AG04450 (cell line): ENCODE results near the gene KCNQ1OT1. TPM values are rescaled to one million over a fixed set of nuclear protein-coding genes. Genes with fewer than 3 reads are reported as not detected.

ENCODE experiments used
- CTCF ChIA-PET: fragments of 300-600, 350-600 bp; formaldehyde crosslinking; extraction: SDS; loops from one replicate; lab custom pipeline; 2022; ENCODE audit warnings: antibody characterized with exemption, inconsistent platforms; lab: Charles Lee
- POLR2A ChIA-PET: fragments of 350-600 bp; formaldehyde crosslinking; extraction: SDS; loops from one replicate; lab custom pipeline; 2021; ENCODE audit warnings: antibody characterized with exemption, inconsistent platforms; lab: Yijun Ruan, JAX
- DNase-seq: peaks from one replicate; pipeline ENCODE4 v3.0.0-alpha.2; 2011; ENCODE audit warnings: low read depth, low spot score
- H3K27ac ChIP-seq: one replicate; pipeline ENCODE4 v1.5.1; 2012; ENCODE audit warnings: low read depth, low read length, control low read depth
- H3K27me3 ChIP-seq: one replicate; pipeline ENCODE4 v1.6.0; 2012; ENCODE audit warnings: low read length; ENCODE audit not compliant: control insufficient read depth, insufficient read depth
- H3K4me3 ChIP-seq: 2 replicates; pipeline ENCODE4 v1.5.1; 2011; ENCODE audit warnings: mild to moderate bottlenecking, low read depth, low read length, control low read depth
- H3K9me3 ChIP-seq: 2 replicates; pipeline ENCODE4 v1.5.1; 2012; ENCODE audit warnings: low read length; ENCODE audit not compliant: control insufficient read depth, insufficient read depth
- polyA plus RNA-seq: library from polyadenylated mRNA; depleted of rRNA; stranded (reverse); fragments of >200 nt; gene quantifications from 2 replicates; pipeline ENCODE4 v1.2.3, GENCODE V29; 2011; rRNA removed
- small RNA-seq: library from RNA; depleted of rRNA; stranded (forward); fragments of <200 nt; gene quantifications from one replicate; pipeline ENCODE3, GENCODE V24; 2012; ENCODE audit warnings: low read depth; ENCODE audit not compliant: insufficient read length
- TF ChIP-seq, protein P1 (sequence below): IDR thresholded peaks from 2 replicates; pipeline ENCODE4 v1.5.1; 2011; ENCODE audit warnings: low read depth, low read length, control low read depth, inconsistent platforms

KCNQ1OT1 gene
- polyA plus RNA-seq, 1 experiment = 0.33 TPM

- Histone ChIP-seq H3K4me3 (no peak overlapping the region), H3K27me3 (peaks cover 31% of the 10 kb centered on the region), H3K9me3 (no peaks in the 10 kb centered on the region; the same call in 1 of the 2 replicates), H3K27ac (no peak overlapping the region)
- ChIA-PET POLR2A (no interaction called here), CTCF (no interaction called here)
- TF ChIP-seq, protein P1, sequence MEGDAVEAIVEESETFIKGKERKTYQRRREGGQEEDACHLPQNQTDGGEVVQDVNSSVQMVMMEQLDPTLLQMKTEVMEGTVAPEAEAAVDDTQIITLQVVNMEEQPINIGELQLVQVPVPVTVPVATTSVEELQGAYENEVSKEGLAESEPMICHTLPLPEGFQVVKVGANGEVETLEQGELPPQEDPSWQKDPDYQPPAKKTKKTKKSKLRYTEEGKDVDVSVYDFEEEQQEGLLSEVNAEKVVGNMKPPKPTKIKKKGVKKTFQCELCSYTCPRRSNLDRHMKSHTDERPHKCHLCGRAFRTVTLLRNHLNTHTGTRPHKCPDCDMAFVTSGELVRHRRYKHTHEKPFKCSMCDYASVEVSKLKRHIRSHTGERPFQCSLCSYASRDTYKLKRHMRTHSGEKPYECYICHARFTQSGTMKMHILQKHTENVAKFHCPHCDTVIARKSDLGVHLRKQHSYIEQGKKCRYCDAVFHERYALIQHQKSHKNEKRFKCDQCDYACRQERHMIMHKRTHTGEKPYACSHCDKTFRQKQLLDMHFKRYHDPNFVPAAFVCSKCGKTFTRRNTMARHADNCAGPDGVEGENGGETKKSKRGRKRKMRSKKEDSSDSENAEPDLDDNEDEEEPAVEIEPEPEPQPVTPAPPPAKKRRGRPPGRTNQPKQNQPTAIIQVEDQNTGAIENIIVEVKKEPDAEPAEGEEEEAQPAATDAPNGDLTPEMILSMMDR = no peak
- DNase-seq = no peak
These were observed 140.8 kb downstream of the KCNQ1OT1 start for GRCh38 chr11:2558861-2559526.

- no peaks in the 10 kb centered on the region; the same call in 1 of the 2 replicates for H3K9me3 ChIP-seq
These were observed 141.4 kb downstream of the KCNQ1OT1 start for GRCh38 chr11:2558397-2558796.

More at GRCh38 chr11:2558397-2558796, 141.4 kb downstream of the KCNQ1OT1 start:
- TF ChIP-seq, protein P1 = no peak
- no peak for DNase-seq
- ChIA-PET POLR2A (no interaction called here), CTCF (no interaction called here)
- peaks cover 34% of the 10 kb centered on the region for H3K27me3 ChIP-seq
- no peak overlapping the region for H3K27ac ChIP-seq
- no peak overlapping the region for H3K4me3 ChIP-seq

Small RNA genes lying within 50 kb of the gene (small RNA-seq; reads per million reads assigned to genes)
- gene RF01947 (not detected), gene RF01948 (not detected), gene RF01950 (not detected)

Other genes starting within 250 kb of the KCNQ1OT1 start
- gene CDKN1C, start 185.8 kb upstream of the KCNQ1OT1 start, polyA plus RNA-seq = 6.3 and 8.1 TPM in 2 replicates
- 9.6 and 14.4 TPM in 2 replicates for gene PHLDA2, start 229.4 kb upstream of the KCNQ1OT1 start, polyA plus RNA-seq